Pancreas (tissue), 10 donors: Measurements from ENCODE around the gene FAM168A. TPM values are rescaled to one million over a fixed set of nuclear protein-coding genes. Genes with fewer than 3 reads are reported as not detected.

Experiments used
- ATAC-seq, 4 donors: fragments of 200-7000 bp; cut with Tn5 transposase; one replicate each; pipeline versions ENCODE4 v1.8.0 to v1.9.1; 2020; ENCODE audit warnings: mild to moderate bottlenecking in 4 of 4, moderate library complexity in 4 of 4
- DNase-seq, 6 donors: peaks; one replicate each; pipeline ENCODE4 v3.0.0-alpha.2; 2020
- FAIRE-seq: peaks from 2 replicates; lab custom pipeline; 2012; peaks lifted over from hg19 to GRCh38; lab: Jason Lieb, UNC
- H3K27ac ChIP-seq, 4 donors: fragments of 200-600 bp; sonication (generic); 1 replicate in 3 of 4; 2 replicates in 1 of 4; pipeline versions ENCODE4 v1.5.0 to v1.8.0; 2020
- H3K27me3 ChIP-seq, 4 donors: fragments of 200-600 bp; one replicate each; pipeline ENCODE4 v1.8.0; 2021
- H3K36me3 ChIP-seq, 3 donors: fragments of 200-600 bp; sonication (generic) in 1 of 3; one replicate each; pipeline versions ENCODE4 v1.5.0 to v1.8.0; 2020 to 2021
- H3K4me1 ChIP-seq, 3 donors: fragments of 200-600 bp; one replicate each; pipeline ENCODE4 v1.8.0; 2021
- H3K4me3 ChIP-seq, 4 donors: fragments of 200-600 bp; sonication (generic) in 2 of 4; one replicate each; pipeline versions ENCODE4 v1.5.0 to v1.8.0; 2020 to 2021
- H3K9me3 ChIP-seq, 4 donors: fragments of 200-600 bp; one replicate each; pipeline ENCODE4 v1.8.0; 2021
- WGBS, 2 donors: extraction: QIAGEN DNeasy Blood & Tissue Kit; methylation state at CpG; one replicate each; pipeline ENCODE4 v1.1.7; 2013; 5-methylcytosine and 5-hydroxymethylcytosine counted together
- intact Hi-C, 3 donors: fragments of 100-400 bp; cut with DNase I; formaldehyde crosslinking; loops; one replicate each; pipeline versions ENCODE4 v1.11.1 to v1.14.2; 2022
- polyA plus RNA-seq, 2 donors: library from polyadenylated mRNA; stranded (reverse); fragments of 200-250 nt; gene quantifications; one replicate each; pipeline ENCODE4 v1.2.3, GENCODE V29; 2013
- total RNA-seq, 6 donors: library from RNA; stranded (reverse); fragmentation: NEBNext Ultra II Directional in 4 of 6; extraction: Animal tissue kit (Norgen Biotek cat#: 25700) in 4 of 6; gene quantifications; one replicate each; pipeline versions ENCODE4 v1.2.1 to v1.2.4, GENCODE V29; 2021 to 2023
- TF ChIP-seq, protein P1 (sequence below), 4 donors: fragments of 200-600 bp; sonication (generic) in 3 of 4; IDR thresholded peaks; one replicate each; pipeline versions ENCODE4 v1.5.0 to v1.8.0; 2021; ENCODE audit warnings: antibody characterized with exemption in 4 of 4
- donor health status: healthy with polysubstance abuse.
- donor health status: DM: no; HTN: no; CAD: no; lungs with moderate emphysema.
- donor health status: DM: no; HTN: no; CAD: no.
- donor health status: control.
- donor health status: control.
- donor health status: Bipolar disorder and iron deficiency.
- donor health status: DM: yes; HTN: yes; CAD: no.
- donor health status: DM: no; HTN: no; CAD: no.
- donor health status: DM: no; HTN: no; CAD: no.
- donor health status: DM: yes; HTN: yes; CAD: no.

The FAM168A gene
- total and polyA plus RNA-seq, 8 donors = 4.9 to 22.5 (median 13.4) TPM

DNA sequence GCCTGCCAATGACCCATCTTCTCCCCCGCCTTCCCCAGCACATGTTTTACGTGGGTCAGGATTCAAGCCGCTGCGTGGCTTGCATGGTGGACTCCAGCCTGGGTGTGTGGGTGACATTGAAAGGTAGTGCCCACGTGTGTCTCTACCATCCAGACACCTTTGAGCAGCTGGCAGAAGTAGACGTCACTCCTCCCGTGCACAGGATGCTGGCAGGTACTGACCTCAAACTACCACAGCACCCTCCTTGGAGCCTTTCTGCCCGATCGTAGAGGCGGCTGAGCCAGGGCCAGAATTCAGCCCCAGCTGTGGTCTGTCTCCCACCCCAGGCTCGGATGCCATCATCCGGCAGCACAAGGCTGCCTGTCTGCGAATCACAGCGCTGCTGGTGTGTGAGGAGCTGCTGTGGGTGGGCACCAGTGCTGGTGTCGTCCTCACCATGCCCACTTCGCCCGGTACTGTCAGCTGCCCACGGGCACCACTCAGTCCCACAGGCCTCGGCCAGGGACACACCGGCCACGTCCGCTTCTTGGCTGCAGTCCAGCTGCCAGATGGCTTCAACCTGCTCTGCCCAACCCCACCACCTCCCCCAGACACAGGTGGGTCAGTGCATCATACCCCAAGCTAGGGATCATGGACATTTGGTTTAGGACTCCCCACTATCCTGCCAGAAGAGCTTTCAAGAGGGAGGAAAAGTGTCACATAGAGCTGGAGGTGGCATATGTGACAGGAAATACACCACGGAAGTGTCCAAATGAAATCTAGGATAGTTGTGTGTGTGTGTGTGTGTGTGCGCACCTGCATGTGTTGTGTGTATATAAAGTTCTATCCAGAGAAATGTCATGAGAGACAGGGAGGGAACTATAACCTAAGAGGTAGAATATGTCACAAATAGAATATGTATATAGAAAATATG is 232.3 kb downstream of the FAM168A start:
- Histone ChIP-seq H3K27ac (no peak overlapping the region), H3K27me3 (no peaks in the 10 kb centered on the region), H3K4me1 (no peaks in the 10 kb centered on the region), H3K9me3 (no peaks in the 10 kb centered on the region), H3K4me3 (no peak overlapping the region), H3K36me3 (peaks cover 0 to 9% (median 2%) of the 10 kb centered on the region in 3 donors)
- WGBS, 2 donors = 84 to 89% methylated on average over 24 of the region's 24 CpGs
- FAIRE-seq = no peak
- TF ChIP-seq, protein P1, sequence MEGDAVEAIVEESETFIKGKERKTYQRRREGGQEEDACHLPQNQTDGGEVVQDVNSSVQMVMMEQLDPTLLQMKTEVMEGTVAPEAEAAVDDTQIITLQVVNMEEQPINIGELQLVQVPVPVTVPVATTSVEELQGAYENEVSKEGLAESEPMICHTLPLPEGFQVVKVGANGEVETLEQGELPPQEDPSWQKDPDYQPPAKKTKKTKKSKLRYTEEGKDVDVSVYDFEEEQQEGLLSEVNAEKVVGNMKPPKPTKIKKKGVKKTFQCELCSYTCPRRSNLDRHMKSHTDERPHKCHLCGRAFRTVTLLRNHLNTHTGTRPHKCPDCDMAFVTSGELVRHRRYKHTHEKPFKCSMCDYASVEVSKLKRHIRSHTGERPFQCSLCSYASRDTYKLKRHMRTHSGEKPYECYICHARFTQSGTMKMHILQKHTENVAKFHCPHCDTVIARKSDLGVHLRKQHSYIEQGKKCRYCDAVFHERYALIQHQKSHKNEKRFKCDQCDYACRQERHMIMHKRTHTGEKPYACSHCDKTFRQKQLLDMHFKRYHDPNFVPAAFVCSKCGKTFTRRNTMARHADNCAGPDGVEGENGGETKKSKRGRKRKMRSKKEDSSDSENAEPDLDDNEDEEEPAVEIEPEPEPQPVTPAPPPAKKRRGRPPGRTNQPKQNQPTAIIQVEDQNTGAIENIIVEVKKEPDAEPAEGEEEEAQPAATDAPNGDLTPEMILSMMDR (IDR thresholded peaks at IDR 0.05) = no peak
- intact Hi-C loops = no loop called here
- ATAC-seq = no peak
- peak in 1 of 6 donors; percentile 51 for DNase-seq

DNA sequence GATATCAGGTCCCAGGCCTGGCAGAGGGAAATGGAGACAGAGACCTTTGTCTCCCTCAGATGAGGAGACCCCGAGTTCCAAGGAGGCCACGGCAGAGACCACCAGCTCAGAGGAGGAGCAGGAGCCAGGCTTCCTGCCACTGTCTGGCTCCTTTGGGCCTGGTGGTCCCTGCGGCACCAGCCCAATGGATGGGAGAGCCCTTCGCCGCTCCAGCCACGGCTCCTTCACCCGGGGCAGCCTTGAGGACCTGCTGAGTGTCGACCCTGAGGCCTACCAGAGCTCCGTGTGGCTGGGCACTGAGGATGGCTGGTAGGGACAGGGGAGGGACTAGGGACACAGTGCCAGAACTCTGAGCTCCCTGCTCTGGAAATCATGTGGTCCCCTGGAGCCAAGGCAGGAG is 234.8 kb downstream of the FAM168A start:
- ATAC-seq (no peak), FAIRE-seq (no peak), DNase-seq (peak in 2 of 6 donors; percentile 9 to 52)
- intact Hi-C loops = no loop called here
- TF ChIP-seq, protein P1 (IDR thresholded peaks at IDR 0.05) = no peak
- WGBS, 2 donors = 91% methylated on average over 9 of the region's 9 CpGs
- peaks cover 0 to 9% (median 2%) of the 10 kb centered on the region in 3 donors for H3K36me3 ChIP-seq
- H3K4me1 ChIP-seq = no peaks in the 10 kb centered on the region
- no peak overlapping the region for H3K4me3 ChIP-seq
- no peaks in the 10 kb centered on the region for H3K27me3 ChIP-seq
- H3K27ac ChIP-seq = no peak overlapping the region
- H3K9me3 ChIP-seq = no peaks in the 10 kb centered on the region

DNA sequence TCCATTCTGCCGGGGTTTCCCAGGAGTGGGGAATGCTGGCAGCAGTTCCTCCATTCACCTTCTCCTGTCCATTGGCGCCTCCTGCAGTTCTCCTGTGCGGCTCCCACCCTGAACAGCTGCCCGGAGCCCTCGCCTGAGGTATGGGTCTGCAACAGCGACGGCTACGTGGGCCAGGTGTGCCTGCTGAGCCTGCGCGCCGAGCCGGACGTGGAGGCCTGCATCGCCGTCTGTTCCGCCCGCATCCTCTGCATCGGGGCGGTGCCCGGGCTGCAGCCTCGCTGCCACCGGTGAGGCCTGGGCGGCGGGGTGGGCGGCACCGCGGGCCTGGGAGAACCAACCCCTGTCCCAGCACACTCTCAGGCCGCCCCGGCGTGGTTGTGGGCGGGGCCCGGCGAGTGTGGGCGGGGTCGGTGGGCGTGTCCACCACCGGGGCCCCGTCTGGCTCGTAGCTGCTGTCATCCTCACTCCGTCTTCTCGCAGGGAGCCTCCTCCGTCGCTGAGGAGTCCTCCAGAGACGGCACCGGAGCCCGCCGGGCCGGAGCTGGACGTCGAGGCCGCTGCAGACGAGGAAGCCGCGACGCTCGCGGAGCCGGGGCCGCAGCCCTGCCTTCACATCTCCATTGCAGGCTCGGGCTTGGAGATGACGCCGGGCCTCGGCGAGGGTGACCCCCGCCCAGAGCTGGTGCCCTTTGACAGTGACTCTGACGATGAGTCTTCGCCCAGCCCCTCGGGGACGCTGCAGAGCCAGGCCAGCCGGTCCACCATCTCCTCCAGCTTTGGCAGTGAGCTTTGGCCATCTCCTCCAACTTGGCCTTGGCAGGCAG is 235.7 kb downstream of the FAM168A start:
- H3K27me3 ChIP-seq = no peaks in the 10 kb centered on the region
- 80% methylated on average over 66 to 70 of the region's 70 CpGs for WGBS, 2 donors
- FAIRE-seq (no peak), DNase-seq (peak in 1 of 6 donors; percentile 60), ATAC-seq (no peak)
- H3K9me3 ChIP-seq = no peaks in the 10 kb centered on the region
- no peak overlapping the region for H3K27ac ChIP-seq
- intact Hi-C loops = no loop called here
- H3K36me3 ChIP-seq = peaks cover 0 to 9% (median 2%) of the 10 kb centered on the region in 3 donors
- no peaks in the 10 kb centered on the region for H3K4me1 ChIP-seq
- H3K4me3 ChIP-seq = no peak overlapping the region
- TF ChIP-seq, protein P1 (IDR thresholded peaks at IDR 0.05) = no peak

DNA sequence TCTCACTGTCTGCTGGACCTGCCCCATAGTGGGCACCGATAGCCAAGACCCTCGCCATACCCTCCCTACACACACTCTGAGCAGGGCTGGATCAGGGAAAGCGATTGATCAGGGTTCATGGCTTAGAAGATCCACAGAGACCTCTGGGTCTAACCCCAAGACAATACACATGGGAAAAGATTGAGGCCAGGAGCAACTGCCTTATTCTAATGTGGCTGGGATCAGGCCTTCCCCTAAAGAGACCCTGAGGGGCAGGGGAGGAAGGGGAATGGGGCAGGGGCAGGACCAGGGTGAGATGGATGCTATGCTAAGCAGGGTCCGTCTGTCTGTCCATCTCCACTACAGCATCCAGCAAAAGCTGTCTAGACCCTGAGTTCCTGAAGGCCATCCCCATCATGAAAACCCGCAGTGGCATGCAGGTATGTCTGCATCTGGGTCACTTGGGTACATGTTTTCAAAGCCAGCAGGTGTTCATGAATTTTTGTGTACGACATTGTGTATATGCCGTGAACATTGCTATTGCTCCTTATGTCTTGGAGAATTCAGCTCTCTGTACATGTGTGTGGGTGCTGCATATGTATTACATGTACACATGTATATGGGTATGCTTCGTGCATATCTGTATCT is 237.1 kb downstream of the FAM168A start:
- 85 to 94% methylated on average over 8 of the region's 8 CpGs for WGBS, 2 donors
- DNase-seq = no peak
- Histone ChIP-seq H3K27me3 (no peaks in the 10 kb centered on the region), H3K9me3 (no peaks in the 10 kb centered on the region), H3K27ac (no peak overlapping the region), H3K4me1 (no peaks in the 10 kb centered on the region), H3K4me3 (no peak overlapping the region), H3K36me3 (peaks cover 0 to 9% (median 2%) of the 10 kb centered on the region in 3 donors)
- no peak for ATAC-seq
- FAIRE-seq = no peak
- intact Hi-C loops = no loop called here
- TF ChIP-seq, protein P1 (IDR thresholded peaks at IDR 0.05) = no peak
